Common myeloid progenitor, CD34-positive (primary cell): Measurements from ENCODE around the gene MEF2D.
A peak's percentile ranks its signal among the peaks of the same experiment; 100 is the strongest.

Experiments
- CTCF ChIA-PET: fragments of 350-600 bp; sonication (Branson Sonifier 250); formaldehyde crosslinking; loops from one replicate; lab custom pipeline; 2021; ENCODE audit warnings: antibody characterized with exemption; lab: Charles Lee
- POLR2A ChIA-PET: fragments of 350-600 bp; sonication (Branson Sonifier 250); formaldehyde crosslinking; loops from one replicate; lab custom pipeline; 2021; ENCODE audit warnings: antibody characterized with exemption; lab: Charles Lee
- DNase-seq, 3 donors: peaks; one replicate each; pipeline versions ENCODE4 v3.0.0 to v3.0.0-alpha.2; 2013
- H3K27ac ChIP-seq, 2 experiments: 1 replicate in 1 of 2; 2 replicates in 1 of 2; pipeline ENCODE4 v1.7.0; 2013; ENCODE audit warnings: inconsistent platforms in 2 of 2, low read length in 2 of 2, mild to moderate bottlenecking in 2 of 2, low read depth in 1 of 2, moderate library complexity in 1 of 2; ENCODE audit not compliant: severe bottlenecking in 2 of 2, insufficient read depth in 1 of 2, poor library complexity in 1 of 2
- H3K27me3 ChIP-seq, 5 experiments: replicated peaks in 2 of 5; 1 replicate in 3 of 5; 2 replicates in 2 of 5; pipeline versions ENCODE4 v1.6.1 to v1.7.0; 2013; ENCODE audit warnings: low read length in 4 of 5, mild to moderate bottlenecking in 2 of 5, moderate library complexity in 2 of 5, inconsistent platforms in 1 of 5; ENCODE audit not compliant: insufficient read depth in 5 of 5, control insufficient read depth in 4 of 5
- H3K36me3 ChIP-seq, 4 experiments: 1 replicate in 2 of 4; 2 replicates in 2 of 4; pipeline versions ENCODE4 v1.6.1 to v1.7.0; 2013; ENCODE audit warnings: low read length in 3 of 4, control low read depth in 1 of 4, mild to moderate bottlenecking in 1 of 4; ENCODE audit not compliant: control insufficient read depth in 4 of 4, insufficient read depth in 4 of 4
- H3K4me1 ChIP-seq, 4 experiments: 1 replicate in 3 of 4; 2 replicates in 1 of 4; pipeline versions ENCODE4 v1.6.1 to v1.7.1; 2013; ENCODE audit warnings: low read length in 3 of 4, mild to moderate bottlenecking in 3 of 4, control low read depth in 1 of 4, inconsistent platforms in 1 of 4, moderate library complexity in 1 of 4; ENCODE audit not compliant: control insufficient read depth in 4 of 4, insufficient read depth in 4 of 4; ENCODE audit errors: control extremely low read depth in 1 of 4
- H3K4me3 ChIP-seq, 7 experiments: 1 replicate in 4 of 7; 2 replicates in 3 of 7; pipeline versions ENCODE4 v1.5.1 to v1.7.0; 2013; ENCODE audit warnings: mild to moderate bottlenecking in 7 of 7, low read length in 6 of 7, moderate library complexity in 6 of 7, inconsistent platforms in 2 of 7, low read depth in 2 of 7, control low read depth in 1 of 7; ENCODE audit not compliant: insufficient read depth in 4 of 7, control insufficient read depth in 1 of 7; ENCODE audit errors: extremely low read depth in 1 of 7
- H3K9me3 ChIP-seq, 5 experiments: 1 replicate in 4 of 5; 2 replicates in 1 of 5; pipeline versions ENCODE4 v1.6.1 to v1.7.1; 2013; ENCODE audit warnings: low read length in 4 of 5, mild to moderate bottlenecking in 2 of 5, inconsistent platforms in 1 of 5, low read depth in 1 of 5, moderate library complexity in 1 of 5; ENCODE audit not compliant: control insufficient read depth in 4 of 5, insufficient read depth in 2 of 5; ENCODE audit errors: control extremely low read depth in 1 of 5
- WGBS: methylation state at CpG from one replicate; pipeline ENCODE4 v1.1.5; 2013; ENCODE audit not compliant: insufficient coverage; 5-methylcytosine and 5-hydroxymethylcytosine counted together

Gene MEF2D

DNA sequence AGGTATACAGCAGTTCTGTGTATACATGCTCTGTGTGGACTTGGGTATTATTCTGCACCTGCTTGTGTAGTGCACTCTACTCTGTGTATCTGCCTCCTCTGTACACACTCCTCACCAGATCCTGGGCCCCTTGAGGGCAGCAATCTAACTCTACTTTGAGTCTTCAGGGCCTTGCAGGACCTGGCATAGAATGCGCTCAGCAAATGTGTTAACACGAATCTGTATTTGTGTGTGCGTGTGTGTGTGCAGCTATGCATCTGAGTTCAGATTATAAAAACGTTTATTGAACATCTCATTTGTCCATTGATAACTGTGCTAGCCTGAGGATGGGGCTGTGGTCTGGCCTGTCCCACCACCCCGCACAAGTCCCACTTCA, 3.9 kb upstream of the MEF2D start:
- WGBS = 12% methylated on average over 5 of the region's 5 CpGs
- peak overlapping the region; percentile 95 to 97 for H3K27ac ChIP-seq
- peak overlapping the region in 6 of 7 experiments; percentile 9 to 58 (median 40) for H3K4me3 ChIP-seq
- POLR2A ChIA-PET = interaction anchor here (0.8 to 1.8 kb wide), 6 partner anchors 9 to 47 kb away, joined by 3 to 8 read pairs (median 4); no protein-coding TSS in a partner anchor
- no peaks in the 10 kb centered on the region for H3K27me3 ChIP-seq
- peaks cover 21 to 73% (median 62%) of the 10 kb centered on the region in 4 experiments for H3K4me1 ChIP-seq
- peak in 2 of 3 donors; percentile 69 to 82 for DNase-seq
- CTCF ChIA-PET = interaction anchor here (0.9 to 11.5 kb wide), 7 partner anchors 14 to 104 kb away, joined by 3 to 114 read pairs (median 5); no protein-coding TSS in a partner anchor
- no peaks in the 10 kb centered on the region for H3K36me3 ChIP-seq
- no peaks in the 10 kb centered on the region for H3K9me3 ChIP-seq

DNA sequence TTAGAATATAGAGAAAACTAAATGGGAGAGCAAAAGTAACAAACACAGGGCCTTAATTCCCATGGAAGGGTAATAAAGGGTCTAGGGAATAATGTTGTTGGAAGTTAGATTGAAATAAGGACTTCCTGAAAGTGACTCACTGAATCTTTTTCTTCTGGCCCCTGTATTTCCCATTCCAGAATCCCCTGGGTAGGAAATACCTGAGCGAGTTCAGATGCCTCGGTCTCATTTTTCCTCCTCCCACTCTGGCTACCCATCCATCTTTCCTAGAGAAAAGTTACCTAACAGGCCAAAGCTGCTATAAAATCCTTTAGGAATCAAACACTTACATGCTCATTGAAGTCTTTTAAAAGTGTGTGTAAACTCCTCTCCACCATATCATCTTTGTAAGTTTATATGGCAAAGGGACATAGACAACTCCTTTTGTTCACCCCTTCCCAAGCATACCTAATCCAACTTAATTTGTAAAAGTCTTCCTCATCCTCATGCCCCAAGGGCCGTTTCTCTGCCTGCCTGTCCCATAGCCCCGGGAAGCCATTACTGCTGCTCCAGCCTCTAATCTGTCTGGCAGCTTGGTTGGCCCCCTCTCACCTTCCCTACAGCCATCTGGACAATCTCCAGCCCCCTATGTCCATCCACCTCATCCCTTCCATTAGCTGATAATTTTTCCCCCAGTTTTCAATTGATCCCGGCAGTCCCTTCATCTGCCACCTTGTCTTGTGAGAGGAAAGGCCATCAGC, 3.3 kb upstream of the MEF2D start:
- peaks cover 21 to 73% (median 65%) of the 10 kb centered on the region in 4 experiments for H3K4me1 ChIP-seq
- POLR2A ChIA-PET = interaction anchor here (1.1 to 1.6 kb wide), 2 partner anchors 24 to 46 kb away, joined by 3 to 4 read pairs; no protein-coding TSS in a partner anchor
- no peaks in the 10 kb centered on the region for H3K36me3 ChIP-seq
- H3K9me3 ChIP-seq = no peaks in the 10 kb centered on the region
- H3K27me3 ChIP-seq = no peaks in the 10 kb centered on the region
- no peak for DNase-seq
- CTCF ChIA-PET = interaction anchor here (0.9 to 11.5 kb wide), 5 partner anchors 14 to 104 kb away, joined by 3 to 114 read pairs (median 4); no protein-coding TSS in a partner anchor
- H3K4me3 ChIP-seq = peak overlapping the region in 6 of 7 experiments; percentile 3 to 96 (median 37)
- WGBS = 77% methylated on average over 4 of the region's 5 CpGs
- peak overlapping the region; percentile 95 to 97 for H3K27ac ChIP-seq

DNA sequence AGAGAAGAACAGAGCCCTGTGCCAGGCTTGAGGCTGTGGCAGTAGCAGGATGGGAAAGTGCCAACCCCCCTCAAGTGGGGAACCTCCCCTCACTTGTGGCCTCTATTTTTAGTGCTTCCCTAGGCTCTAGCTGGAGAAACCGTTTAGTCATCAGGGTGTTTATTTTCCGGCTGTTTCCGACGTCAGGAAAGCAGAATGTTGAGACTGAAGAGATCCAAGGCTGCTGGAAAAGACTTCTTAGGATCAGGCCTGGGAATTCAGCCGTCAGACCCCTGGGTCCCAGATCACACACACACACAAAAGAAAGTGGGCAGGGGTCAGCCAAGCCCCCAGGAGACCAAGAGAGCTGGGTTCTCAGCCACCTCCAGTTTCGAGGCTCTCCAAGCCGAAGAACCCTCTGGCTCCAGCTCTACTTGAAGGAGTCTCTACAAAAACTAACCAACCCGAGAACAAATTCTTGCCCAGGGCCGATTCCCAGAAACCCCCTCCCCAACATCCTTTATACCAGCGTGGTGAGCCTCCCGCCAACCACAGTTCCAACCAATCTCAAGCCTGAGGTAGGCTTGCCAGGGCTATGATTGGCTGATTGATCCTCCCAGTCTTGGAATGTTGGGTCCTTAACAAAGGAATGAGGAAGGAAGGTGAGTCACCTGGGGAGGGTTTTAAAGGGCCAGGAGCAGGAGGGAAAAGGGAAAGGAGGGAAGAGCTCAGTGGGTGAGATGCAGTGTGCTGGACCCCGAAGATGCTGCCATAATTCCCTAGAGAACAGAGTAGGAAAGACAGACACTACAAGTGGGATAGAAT, 2.5 kb upstream of the MEF2D start:
- POLR2A ChIA-PET = interaction anchor here (0.8 to 3.6 kb wide), 3 partner anchors 22 to 25 kb away, joined by 3 to 26 read pairs (median 4); no protein-coding TSS in a partner anchor

DNA sequence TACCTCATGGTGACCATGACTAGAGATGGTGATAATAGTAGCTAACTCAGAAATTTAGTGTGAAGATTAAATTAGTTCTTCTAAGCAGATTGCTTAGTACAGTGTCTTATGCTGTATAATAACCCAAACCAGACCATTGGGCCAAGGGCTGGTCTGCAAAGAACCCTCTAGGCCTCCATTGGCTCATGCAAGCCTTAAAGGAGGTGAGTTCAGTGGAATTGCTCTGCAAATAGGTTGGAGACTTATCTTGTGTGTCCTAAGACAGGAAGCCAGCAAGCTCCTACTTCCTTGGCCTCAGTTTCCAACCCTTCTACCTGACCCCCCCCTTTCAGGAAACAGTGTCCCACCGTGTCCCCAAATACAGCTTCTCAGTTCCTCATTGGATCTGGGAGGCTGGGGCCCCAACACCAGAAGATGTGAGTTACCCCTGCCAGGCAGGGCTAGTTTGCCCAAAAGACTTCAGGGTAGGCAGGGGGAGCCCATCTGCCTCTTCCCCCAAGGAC, 1.9 kb upstream of the MEF2D start:
- CTCF ChIA-PET = interaction anchor here (0.7 to 11.5 kb wide), 10 partner anchors 12 to 125 kb away, joined by 3 to 114 read pairs (median 5); partner anchors contain the start of gene GPATCH4
- 0% methylated on average over 1 of the region's 1 CpG for WGBS
- Histone ChIP-seq H3K27ac (peak overlapping the region; percentile 95 to 97), H3K4me3 (peak overlapping the region in 5 of 7 experiments; percentile 24 to 96 (median 50)), H3K27me3 (no peaks in the 10 kb centered on the region), H3K36me3 (peaks cover 0 to 3% (median 0%) of the 10 kb centered on the region in 4 experiments), H3K9me3 (no peaks in the 10 kb centered on the region), H3K4me1 (peaks cover 26 to 73% (median 65%) of the 10 kb centered on the region in 4 experiments)
- POLR2A ChIA-PET = interaction anchor here (0.8 to 3.6 kb wide), 3 partner anchors 13 to 22 kb away, joined by 3 to 26 read pairs (median 8); no protein-coding TSS in a partner anchor
- DNase-seq = peak in 2 of 3 donors; percentile 57 to 58

More for the DNA sequence above, 2.5 kb upstream of the MEF2D start:
- Histone ChIP-seq H3K27me3 (no peaks in the 10 kb centered on the region), H3K9me3 (no peaks in the 10 kb centered on the region), H3K27ac (peak overlapping the region; percentile 95 to 97), H3K4me3 (peak overlapping the region in 5 of 7 experiments; percentile 24 to 96 (median 50)), H3K36me3 (no peaks in the 10 kb centered on the region), H3K4me1 (peaks cover 24 to 73% (median 65%) of the 10 kb centered on the region in 4 experiments)
- CTCF ChIA-PET = interaction anchor here (0.7 to 11.5 kb wide), 6 partner anchors 13 to 105 kb away, joined by 3 to 114 read pairs (median 10); partner anchors contain the start of gene GPATCH4
- peak; percentile 56 to 80 (median 78) for DNase-seq
- WGBS = 30% methylated on average over 6 of the region's 12 CpGs

DNA sequence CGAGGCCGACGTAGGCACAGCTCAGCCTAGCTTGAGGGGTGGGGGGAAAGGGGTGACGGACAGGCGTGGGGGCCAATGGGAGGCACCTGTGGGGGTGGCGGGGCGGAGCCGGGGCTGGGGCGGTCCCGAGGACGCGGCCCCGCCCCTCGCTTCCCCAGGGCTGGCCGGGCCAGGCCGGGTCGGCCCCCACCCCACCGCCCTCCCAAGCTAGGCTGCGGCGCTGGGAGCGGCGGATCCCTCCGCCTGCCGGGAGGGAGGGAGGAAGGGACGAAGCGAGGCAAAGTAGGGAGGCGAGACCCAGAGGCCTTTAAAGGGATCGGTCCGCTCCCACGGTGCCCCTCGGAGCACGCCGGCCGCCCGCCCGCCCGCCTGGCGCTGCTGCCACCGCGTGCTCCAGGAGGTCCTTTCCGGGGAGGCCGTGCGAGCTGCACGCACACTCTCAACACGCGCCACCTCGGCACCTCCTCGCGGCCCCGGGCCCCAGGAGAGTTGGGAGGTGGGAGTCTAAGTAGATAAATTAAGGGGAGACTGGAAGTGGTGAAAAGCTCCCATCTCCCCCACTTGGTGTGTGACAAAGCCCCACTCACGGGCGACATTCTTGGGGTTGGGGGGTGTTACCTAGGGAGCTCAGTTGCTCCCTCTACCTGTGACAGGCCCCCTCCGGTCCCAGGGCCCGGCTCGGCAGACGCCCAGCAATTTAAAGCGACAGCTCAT, 375 bp upstream of the MEF2D start:
- H3K36me3 ChIP-seq = peaks cover 0 to 16% (median 2%) of the 10 kb centered on the region in 4 experiments
- POLR2A ChIA-PET = interaction anchor here (0.5 to 3.6 kb wide), 16 partner anchors 9 to 986 kb away, joined by 3 to 26 read pairs (median 4); partner anchors contain the start of gene SMG5

More for the DNA sequence above, 375 bp upstream of the MEF2D start:
- no peaks in the 10 kb centered on the region for H3K9me3 ChIP-seq
- H3K4me1 ChIP-seq = peaks cover 28 to 82% (median 77%) of the 10 kb centered on the region in 4 experiments
- under 1% methylated on average over 26 of the region's 57 CpGs for WGBS
- CTCF ChIA-PET = interaction anchor here (0.7 to 11.5 kb wide), 15 partner anchors 11 to 127 kb away, joined by 3 to 114 read pairs (median 5); no protein-coding TSS in a partner anchor
- peak overlapping the region; percentile 95 to 97 for H3K27ac ChIP-seq
- peak overlapping the region; percentile 77 to 97 (median 90) for H3K4me3 ChIP-seq
- no peaks in the 10 kb centered on the region for H3K27me3 ChIP-seq
- DNase-seq = peak; percentile 94 to 97 (median 97)
